HG03135 (cell line): Measurements from ENCODE around the gene ATL1.
A peak's percentile ranks its signal among the peaks of the same experiment; 100 is the strongest.

Experiments used
- ATAC-seq: cut with Tn5 transposase; IDR thresholded peaks from one replicate; pipeline ENCODE4 v1.9.1; 2021; ENCODE audit warnings: mild to moderate bottlenecking, moderate library complexity; ENCODE audit not compliant: unreplicated experiment

The ATL1 gene

GRCh38 chr14:50559990-50560930 lies at the start of gene ATL1:
Gene ATL1 (plus strand): TSS chr14:50560145. CDS start chr14:50560266, 121 bp downstream.
- no peak for ATAC-seq

GRCh38 chr14:50510157-50510556 lies 49.8 kb upstream of the ATL1 start:
- ATAC-seq, result no peak

GRCh38 chr14:50512463-50512862 lies 47.5 kb upstream of the ATL1 start:
- no peak for ATAC-seq

GRCh38 chr14:50516091-50516490 lies 43.9 kb upstream of the ATL1 start:
- ATAC-seq, result no peak

GRCh38 chr14:50520947-50521815 lies 38.8 kb upstream of the ATL1 start:
- peak; percentile 66 for ATAC-seq

- peak; percentile 55 for ATAC-seq
Observed at GRCh38 chr14:50521912-50522341, 38.0 kb upstream of the ATL1 start.

GRCh38 chr14:50523271-50524041 lies 36.5 kb upstream of the ATL1 start:
- no peak for ATAC-seq

GRCh38 chr14:50524060-50524459 lies 35.9 kb upstream of the ATL1 start:
- ATAC-seq, result no peak

GRCh38 chr14:50524731-50525515 lies 35.0 kb upstream of the ATL1 start:
- ATAC-seq, result no peak

GRCh38 chr14:50528000-50528399 lies 31.9 kb upstream of the ATL1 start:
- no peak for ATAC-seq

GRCh38 chr14:50529288-50530179 lies 30.4 kb upstream of the ATL1 start:
- no peak for ATAC-seq

- ATAC-seq, result no peak
Observed at GRCh38 chr14:50530358-50530757, 29.6 kb upstream of the ATL1 start.

- ATAC-seq, result no peak
Observed at GRCh38 chr14:50530794-50531365, 29.1 kb upstream of the ATL1 start.

- peak; percentile 39 for ATAC-seq
Observed at GRCh38 chr14:50531595-50532501, 28.1 kb upstream of the ATL1 start.

- ATAC-seq, result peak; percentile 95
Observed at GRCh38 chr14:50532502-50533240, 27.3 kb upstream of the ATL1 start, which contains the start of gene MAP4K5. Gene MAP4K5 (minus strand): TSS chr14:50532569. CDS start chr14:50532049, 520 bp downstream.

GRCh38 chr14:50533241-50533705 lies 26.7 kb upstream of the ATL1 start:
- ATAC-seq, result peak; percentile 14

- no peak for ATAC-seq
Observed at GRCh38 chr14:50533806-50534205, 26.1 kb upstream of the ATL1 start.
